SKM-1 treated with dmso at 0.1 percent for 144 hours (cell line): ENCODE data around the gene MAGEA8.
"Not testable (repeated sequence)": the region's sequence is repeated elsewhere in the genome, so short reads cannot be mapped to it uniquely, and the experiment has no call there.

ENCODE experiments used
- DNase-seq: peaks from one replicate; lab custom pipeline; 2025; ENCODE audit not compliant: unreplicated experiment; lab: John Stamatoyannopoulos, UW

MAGEA8 gene

GRCh38 chrX:149903889-149904748 is 23.1 kb downstream of the MAGEA8 start:
- no peak for DNase-seq

GRCh38 chrX:149908308-149908707 is 27.3 kb downstream of the MAGEA8 start:
- no peak for DNase-seq

- DNase-seq = no peak
Observed at GRCh38 chrX:149908727-149909126, 27.7 kb downstream of the MAGEA8 start.

- DNase-seq = no peak
Observed at GRCh38 chrX:149909324-149910177, 28.6 kb downstream of the MAGEA8 start.

GRCh38 chrX:149910178-149910695 is 29.3 kb downstream of the MAGEA8 start:
- no peak for DNase-seq

- no peak for DNase-seq
Observed at GRCh38 chrX:149916745-149917392, 35.9 kb downstream of the MAGEA8 start.

- not testable (repeated sequence) for DNase-seq
Observed at GRCh38 chrX:149923836-149924235, 42.9 kb downstream of the MAGEA8 start.

- not testable (repeated sequence) for DNase-seq
Observed at GRCh38 chrX:149924434-149924833, 43.5 kb downstream of the MAGEA8 start.

GRCh38 chrX:149927245-149927963 is 46.4 kb downstream of the MAGEA8 start:
- not testable (repeated sequence) for DNase-seq

GRCh38 chrX:149927964-149928258 is 46.9 kb downstream of the MAGEA8 start:
- DNase-seq = not testable (repeated sequence)

GRCh38 chrX:149928635-149929034 is 47.7 kb downstream of the MAGEA8 start:
- DNase-seq = not testable (repeated sequence)

GRCh38 chrX:149929400-149929799 is 48.4 kb downstream of the MAGEA8 start, which contains the start of gene HSFX4:
Gene HSFX4, plus strand, starts transcription at chrX:149929573. Its CDS starts 72 bp downstream, at chrX:149929645.
- not testable (repeated sequence) for DNase-seq

- not testable (repeated sequence) for DNase-seq
Observed at GRCh38 chrX:149931355-149931754, 50.4 kb downstream of the MAGEA8 start.

GRCh38 chrX:149932150-149932549 is 51.2 kb downstream of the MAGEA8 start:
- DNase-seq = not testable (repeated sequence)

- DNase-seq = not testable (repeated sequence)
Observed at GRCh38 chrX:149932970-149933369, 52.0 kb downstream of the MAGEA8 start.

- not testable (repeated sequence) for DNase-seq
Observed at GRCh38 chrX:149933547-149933946, 52.6 kb downstream of the MAGEA8 start.
